Urothelium cell line (cell line): ENCODE data around the gene AEBP2.
"Not testable (repeated sequence)": the region's sequence is repeated elsewhere in the genome, so short reads cannot be mapped to it uniquely, and the experiment has no call there.

ENCODE experiments used
- DNase-seq: peaks from one replicate; pipeline ENCODE4 v3.0.0; 2011; ENCODE audit warnings: low spot score, mixed read lengths
- FAIRE-seq: peaks from 2 replicates; lab custom pipeline; 2011; peaks lifted over from hg19 to GRCh38; lab: Jason Lieb, UNC

The AEBP2 gene

DNA sequence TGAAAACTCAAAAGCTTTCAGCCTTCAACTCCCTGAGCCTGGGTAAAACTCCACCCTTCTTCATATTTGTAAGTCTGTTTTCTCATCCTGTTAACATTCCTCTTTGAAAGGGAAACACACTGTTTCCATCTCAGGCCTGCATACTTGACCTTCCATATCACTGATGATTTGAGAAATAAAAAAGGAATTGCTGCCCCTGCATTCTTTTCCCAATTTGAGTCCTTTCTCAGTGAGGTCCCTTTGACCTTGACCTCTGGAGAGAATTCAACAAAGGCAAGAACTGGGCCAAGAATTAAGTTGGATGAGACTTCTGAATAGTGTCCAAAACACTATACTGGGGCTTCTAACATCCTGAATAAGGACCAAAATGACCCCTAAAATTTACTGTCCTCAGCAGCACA is 108.0 kb downstream of the AEBP2 start:
- DNase-seq (no peak), FAIRE-seq (no peak)

GRCh38 chr12:19548834-19549233 is 109.5 kb downstream of the AEBP2 start:
- FAIRE-seq (no peak), DNase-seq (no peak)

DNA sequence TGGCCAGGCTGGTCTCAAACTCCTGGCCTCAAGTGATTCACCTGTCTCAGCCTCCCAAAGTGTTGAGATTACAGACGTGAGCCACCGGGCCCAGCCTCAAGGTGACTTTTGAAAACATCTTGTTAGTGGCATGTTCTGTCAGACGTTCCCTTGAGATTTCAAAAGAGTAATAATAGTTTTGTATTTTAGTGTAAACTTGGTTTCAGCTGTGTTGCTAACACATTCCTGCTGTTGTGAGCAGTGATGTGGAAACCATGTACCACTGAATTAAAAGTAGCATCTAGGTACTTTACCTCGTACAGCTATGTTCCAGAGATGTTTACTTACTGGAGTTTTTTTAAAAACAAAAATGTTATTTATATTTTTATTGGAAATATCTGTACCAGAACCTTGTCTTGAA is 111.3 kb downstream of the AEBP2 start:
- DNase-seq = no peak
- no peak for FAIRE-seq

DNA sequence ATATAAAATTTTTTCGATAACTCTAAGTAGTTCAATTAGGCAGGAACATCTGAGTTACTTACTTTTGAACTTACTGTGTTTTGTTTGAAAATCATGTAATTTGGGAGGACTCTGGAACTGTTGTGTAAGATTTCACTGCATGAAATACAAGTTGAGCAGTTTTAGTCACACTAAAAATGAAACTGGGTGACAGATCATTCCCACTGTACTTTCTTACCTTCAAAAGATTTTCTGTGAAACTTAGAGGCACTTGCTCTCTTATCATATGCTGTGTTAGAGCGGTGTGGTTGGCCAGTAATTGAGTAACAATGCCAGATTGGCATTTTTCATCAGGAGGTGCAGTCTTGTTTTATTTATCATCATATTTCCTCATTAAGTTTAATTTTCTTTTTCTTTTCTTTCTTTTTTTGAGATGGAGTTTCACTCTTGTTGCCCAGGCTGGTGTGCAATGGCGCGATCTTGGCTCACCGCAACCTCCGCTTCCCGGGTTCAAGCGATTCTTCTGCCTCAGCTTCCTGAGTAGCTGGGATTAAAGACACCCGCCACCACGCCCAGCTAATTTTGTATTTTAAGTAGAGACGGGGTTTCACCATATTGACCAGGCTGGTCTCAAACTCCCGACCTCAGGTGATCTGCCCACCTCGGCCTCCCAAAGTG is 113.3 kb downstream of the AEBP2 start:
- FAIRE-seq, DNase-seq: not testable (repeated sequence)

DNA sequence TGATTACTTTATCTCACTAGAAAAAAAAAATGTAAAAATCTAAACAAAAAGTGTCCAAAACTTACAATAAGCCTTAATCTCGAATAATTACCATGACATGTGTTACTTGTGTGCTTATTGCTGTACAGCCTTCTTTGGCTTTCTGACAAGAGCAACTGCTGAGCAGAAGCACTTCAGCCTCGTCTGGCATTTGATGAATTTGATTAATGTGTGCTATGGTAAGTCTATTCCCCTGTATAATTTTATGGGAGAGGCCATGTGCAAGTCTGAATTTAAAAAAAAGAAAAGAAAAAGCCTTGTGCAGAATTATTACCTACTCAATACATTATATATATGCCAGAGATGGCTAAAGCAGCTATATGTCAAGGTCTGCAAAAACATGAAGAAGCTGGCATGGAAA is 113.9 kb downstream of the AEBP2 start:
- FAIRE-seq (no peak), DNase-seq (no peak)

GRCh38 chr12:19561411-19561961 is 122.2 kb downstream of the AEBP2 start:
- FAIRE-seq (no peak), DNase-seq (no peak)
